Neural progenitor cell (in vitro differentiated cells): ENCODE measurements around the gene KIAA0232. TPM values are rescaled to one million over a fixed set of nuclear protein-coding genes. Genes with fewer than 3 reads are reported as not detected.

Experiments
- DNase-seq: peaks from one replicate; pipeline ENCODE4 v3.0.0-alpha.2; 2016; ENCODE audit warnings: low spot score
- H2AFZ ChIP-seq: fragments of 200-600 bp; sonication (generic); replicated peaks from 2 replicates; pipeline ENCODE4 v1.6.1; 2016; ENCODE audit warnings: antibody characterized with exemption
- H3F3A ChIP-seq: fragments of 200-600 bp; sonication (generic); 2 replicates; pipeline ENCODE4 v1.6.1; 2016; ENCODE audit warnings: antibody characterized with exemption, low read depth
- H3K27ac ChIP-seq: fragments of 200-600 bp; sonication (generic); 2 replicates; pipeline ENCODE4 v1.5.1; 2016; ENCODE audit warnings: mild to moderate bottlenecking
- H3K27me3 ChIP-seq: fragments of 200-600 bp; sonication (generic); 2 replicates; pipeline ENCODE4 v1.6.1; 2016; ENCODE audit warnings: mild to moderate bottlenecking, moderate library complexity
- H3K36me3 ChIP-seq: fragments of 200-600 bp; sonication (generic); 2 replicates; pipeline ENCODE4 v1.5.1; 2016
- H3K4me1 ChIP-seq: fragments of 200-600 bp; sonication (generic); 2 replicates; pipeline ENCODE4 v1.6.1; 2016; ENCODE audit warnings: mixed run types
- H3K4me2 ChIP-seq: fragments of 200-600 bp; sonication (generic); 2 replicates; pipeline ENCODE4 v1.6.1; 2016
- H3K4me3 ChIP-seq: fragments of 200-600 bp; sonication (generic); 2 replicates; pipeline ENCODE4 v1.5.1; 2016
- H3K79me2 ChIP-seq: fragments of 200-600 bp; sonication (generic); 2 replicates; pipeline ENCODE4 v1.6.1; 2016; ENCODE audit warnings: low read depth
- H3K9ac ChIP-seq: fragments of 200-600 bp; sonication (generic); 2 replicates; pipeline ENCODE4 v1.6.1; 2016
- H3K9me3 ChIP-seq: fragments of 200-600 bp; sonication (generic); 2 replicates; pipeline ENCODE4 v1.5.1; 2016; ENCODE audit warnings: low read depth
- H4K20me1 ChIP-seq: fragments of 200-600 bp; sonication (generic); 2 replicates; pipeline ENCODE4 v1.6.1; 2016; ENCODE audit warnings: low read depth
- H3K27ac Mint-ChIP-seq: 3 replicates; pipeline ENCODE4 v1.8.0; 2021; ENCODE audit warnings: mixed read lengths
- H3K27me3 Mint-ChIP-seq: 2 replicates; pipeline ENCODE4 v1.8.0; 2022; ENCODE audit warnings: low read depth, mild to moderate bottlenecking, inconsistent platforms, moderate library complexity, mixed read lengths; ENCODE audit not compliant: insufficient read depth
- H3K36me3 Mint-ChIP-seq: 3 replicates; pipeline ENCODE4 v1.8.0; 2021; ENCODE audit warnings: mixed read lengths
- H3K4me1 Mint-ChIP-seq: 3 replicates; pipeline ENCODE4 v1.8.0; 2021; ENCODE audit warnings: mixed read lengths
- H3K4me3 Mint-ChIP-seq: 3 replicates; pipeline ENCODE4 v1.8.0; 2021; ENCODE audit warnings: mild to moderate bottlenecking, moderate library complexity, mixed read lengths
- H3K9me3 Mint-ChIP-seq: 3 replicates; pipeline ENCODE4 v1.8.0; 2020; ENCODE audit warnings: mixed read lengths
- EZH2 ChIP-seq: fragments of 200-600 bp; sonication (generic); IDR thresholded peaks from 2 replicates; pipeline ENCODE4 v1.6.1; 2017; ENCODE audit warnings: antibody characterized with exemption, mild to moderate bottlenecking, moderate library complexity
- EZH2phosphoT487 ChIP-seq: fragments of 200-600 bp; sonication (generic); IDR thresholded peaks from 2 replicates; pipeline ENCODE4 v1.6.1; 2017; ENCODE audit warnings: antibody characterized with exemption
- total RNA-seq: library from RNA; depleted of rRNA; stranded (reverse); fragments of >200 nt; gene quantifications from 2 replicates; pipeline ENCODE4 v1.2.3, GENCODE V29; 2015; ENCODE audit warnings: low replicate concordance
- TF ChIP-seq, protein P1 (sequence below): fragments of 200-600 bp; sonication (generic); IDR thresholded peaks from 2 replicates; pipeline ENCODE4 v1.5.1; 2017; ENCODE audit warnings: antibody characterized with exemption, mild to moderate bottlenecking

Gene KIAA0232
- total RNA-seq, 1 donor from 2014 or later = 42.9 TPM

DNA sequence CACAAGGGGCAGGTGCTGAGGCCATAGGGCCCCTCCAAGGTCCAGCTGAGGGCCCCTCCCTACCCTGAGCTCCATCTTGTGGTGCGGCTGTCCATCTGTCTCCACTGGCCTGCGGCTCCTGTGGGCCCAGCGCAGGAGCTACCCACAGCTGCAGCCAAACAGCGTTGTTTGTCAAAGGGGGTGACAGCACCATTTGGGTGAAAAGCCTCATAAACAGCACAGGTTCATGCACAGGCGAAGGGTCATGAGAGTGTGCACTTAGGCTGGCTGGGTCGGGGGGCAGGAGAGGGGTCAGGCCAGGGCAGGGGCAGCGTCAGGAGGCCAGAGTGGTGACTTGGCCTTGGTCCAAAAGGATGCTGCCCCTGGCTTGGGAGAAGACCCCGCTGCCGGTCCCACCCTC, 34.2 kb upstream of the KIAA0232 start:
- Histone ChIP-seq H3F3A (peaks cover 2% of the 10 kb centered on the region), H3K27me3 (no peaks in the 10 kb centered on the region), H3K4me3 (no peak overlapping the region), H3K79me2 (no peaks in the 10 kb centered on the region), H3K9me3 (no peaks in the 10 kb centered on the region), H3K27ac (no peak overlapping the region), H3K36me3 (no peaks in the 10 kb centered on the region), H3K4me1 (peaks cover 9% of the 10 kb centered on the region), H3K9ac (no peak overlapping the region), H3K4me2 (no peak overlapping the region), H4K20me1 (no peaks in the 10 kb centered on the region), H2AFZ (no peak overlapping the region)
- TF ChIP-seq EZH2phosphoT487 = no peak
- TF ChIP-seq EZH2 = no peak
- TF ChIP-seq, protein P1, sequence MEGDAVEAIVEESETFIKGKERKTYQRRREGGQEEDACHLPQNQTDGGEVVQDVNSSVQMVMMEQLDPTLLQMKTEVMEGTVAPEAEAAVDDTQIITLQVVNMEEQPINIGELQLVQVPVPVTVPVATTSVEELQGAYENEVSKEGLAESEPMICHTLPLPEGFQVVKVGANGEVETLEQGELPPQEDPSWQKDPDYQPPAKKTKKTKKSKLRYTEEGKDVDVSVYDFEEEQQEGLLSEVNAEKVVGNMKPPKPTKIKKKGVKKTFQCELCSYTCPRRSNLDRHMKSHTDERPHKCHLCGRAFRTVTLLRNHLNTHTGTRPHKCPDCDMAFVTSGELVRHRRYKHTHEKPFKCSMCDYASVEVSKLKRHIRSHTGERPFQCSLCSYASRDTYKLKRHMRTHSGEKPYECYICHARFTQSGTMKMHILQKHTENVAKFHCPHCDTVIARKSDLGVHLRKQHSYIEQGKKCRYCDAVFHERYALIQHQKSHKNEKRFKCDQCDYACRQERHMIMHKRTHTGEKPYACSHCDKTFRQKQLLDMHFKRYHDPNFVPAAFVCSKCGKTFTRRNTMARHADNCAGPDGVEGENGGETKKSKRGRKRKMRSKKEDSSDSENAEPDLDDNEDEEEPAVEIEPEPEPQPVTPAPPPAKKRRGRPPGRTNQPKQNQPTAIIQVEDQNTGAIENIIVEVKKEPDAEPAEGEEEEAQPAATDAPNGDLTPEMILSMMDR = no peak
- Mint-ChIP-seq H3K9me3 (peaks cover 4% of the 10 kb centered on the region), H3K4me3 (no peak overlapping the region), H3K36me3 (no peaks in the 10 kb centered on the region), H3K4me1 (peaks cover 20% of the 10 kb centered on the region), H3K27me3 (peaks cover 14% of the 10 kb centered on the region), H3K27ac (peak overlapping the region; percentile 37)
- no peak for DNase-seq

DNA sequence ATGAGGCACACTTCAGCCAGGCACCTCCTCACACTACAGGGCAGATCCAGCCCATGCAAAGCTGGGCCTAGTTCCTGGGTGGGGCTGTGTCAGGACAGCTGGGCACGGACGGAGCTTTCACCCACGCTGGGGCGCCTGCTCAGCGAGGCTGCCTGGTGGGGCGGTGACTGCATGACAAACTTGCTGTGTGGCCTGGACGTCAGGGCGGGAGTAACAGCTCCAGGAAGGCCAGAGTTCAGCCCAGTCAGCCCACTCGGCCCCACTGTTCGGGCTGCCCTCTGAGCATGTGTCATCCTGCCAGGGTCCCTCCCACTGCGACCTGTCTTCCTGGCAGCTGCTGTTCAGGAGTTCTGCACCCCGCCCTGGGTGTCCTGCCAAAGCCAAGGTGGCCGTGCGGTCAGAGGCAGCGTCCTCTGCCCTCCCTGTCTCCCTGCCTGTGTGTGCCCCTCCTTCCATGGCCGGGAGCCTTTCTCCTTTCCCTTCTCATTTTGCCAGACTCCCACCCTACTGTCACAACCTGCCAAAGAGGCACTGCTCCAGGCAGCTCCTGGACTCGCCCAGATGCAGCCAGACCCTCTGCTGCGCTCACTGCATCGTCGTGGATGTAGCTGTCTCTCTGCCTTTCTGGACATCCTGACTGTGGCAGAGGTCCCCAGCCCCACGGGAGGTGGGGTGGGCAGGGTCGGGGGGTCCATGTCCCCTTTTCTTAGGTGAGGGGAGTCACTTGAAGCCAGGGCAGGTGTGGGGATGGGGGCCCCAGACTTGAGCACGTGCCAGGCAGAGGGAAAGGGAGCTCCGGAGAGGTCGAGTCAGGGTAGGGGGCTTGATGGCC, 33.0 kb upstream of the KIAA0232 start:
- DNase-seq = no peak
- Mint-ChIP-seq H3K4me1 (peaks cover 24% of the 10 kb centered on the region), H3K9me3 (no peaks in the 10 kb centered on the region), H3K36me3 (no peaks in the 10 kb centered on the region), H3K4me3 (no peak overlapping the region), H3K27me3 (peaks cover 16% of the 10 kb centered on the region), H3K27ac (peak overlapping the region; percentile 57)
- TF ChIP-seq EZH2 = no peak
- Histone ChIP-seq H3K4me2 (no peak overlapping the region), H2AFZ (no peak overlapping the region), H3F3A (peaks cover 8% of the 10 kb centered on the region), H3K27ac (no peak overlapping the region), H3K4me1 (peaks cover 13% of the 10 kb centered on the region), H3K9ac (no peak overlapping the region), H3K4me3 (no peak overlapping the region), H3K79me2 (no peaks in the 10 kb centered on the region), H3K9me3 (no peaks in the 10 kb centered on the region), H3K27me3 (no peaks in the 10 kb centered on the region), H4K20me1 (no peaks in the 10 kb centered on the region), H3K36me3 (no peaks in the 10 kb centered on the region)

DNA sequence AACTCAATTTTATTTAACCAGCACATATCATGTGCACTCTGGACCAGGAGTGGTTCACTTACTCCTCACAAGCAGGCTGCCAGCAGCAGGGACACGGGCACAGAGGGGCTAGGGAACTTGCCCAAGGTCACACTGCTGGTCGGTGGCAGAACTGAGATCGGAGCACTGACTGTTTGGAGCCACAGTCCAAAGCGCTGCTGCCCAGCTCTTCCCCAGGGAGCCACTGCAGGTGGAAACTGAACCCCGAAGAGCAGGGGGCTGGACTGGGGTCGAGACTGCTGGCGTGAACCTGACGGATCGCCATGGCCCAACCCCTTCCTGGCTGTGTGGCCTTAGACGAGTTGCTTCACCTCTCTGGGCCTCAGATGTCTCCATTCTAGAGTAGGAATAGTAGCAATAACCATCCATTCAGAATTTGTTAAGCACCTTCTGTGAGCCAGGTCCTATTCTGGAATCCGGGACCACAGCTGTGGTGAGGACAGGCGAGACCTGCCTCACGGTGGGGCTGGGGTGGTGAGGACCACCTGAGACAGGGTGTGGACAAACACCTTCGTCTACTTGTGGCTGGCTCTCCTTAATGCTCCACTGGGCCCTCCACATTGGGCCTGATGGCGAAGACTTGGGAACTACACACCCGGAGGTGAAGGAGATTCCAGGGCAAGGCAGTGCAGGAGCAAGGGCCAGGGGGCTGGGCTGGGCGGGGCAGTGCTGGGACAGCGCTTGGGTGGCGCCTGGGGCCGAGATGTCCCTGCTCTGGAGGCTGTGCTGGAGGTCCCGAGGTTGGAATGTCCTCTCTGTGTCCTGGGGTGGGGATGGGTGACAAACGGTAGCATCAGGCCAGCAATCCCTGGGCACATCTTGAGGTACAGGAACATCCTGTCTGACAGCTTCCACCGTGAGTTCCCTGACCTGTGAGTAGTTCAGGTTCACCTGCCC, 32.0 kb upstream of the KIAA0232 start:
- H3K9me3 Mint-ChIP-seq = no peaks in the 10 kb centered on the region
- H3K36me3 Mint-ChIP-seq = no peaks in the 10 kb centered on the region
- no peak overlapping the region for H3K4me3 Mint-ChIP-seq
- no peak for DNase-seq
- no peaks in the 10 kb centered on the region for H3K79me2 ChIP-seq
- TF ChIP-seq, protein P1 = no peak
- TF ChIP-seq EZH2phosphoT487 = no peak
- TF ChIP-seq EZH2 = no peak
- no peak overlapping the region for H2AFZ ChIP-seq
- H3F3A ChIP-seq = peaks cover 8% of the 10 kb centered on the region
- H3K27me3 ChIP-seq = no peaks in the 10 kb centered on the region
- H4K20me1 ChIP-seq = no peaks in the 10 kb centered on the region
- H3K4me1 Mint-ChIP-seq = peaks cover 27% of the 10 kb centered on the region
- no peak overlapping the region for H3K4me2 ChIP-seq
- H3K4me1 ChIP-seq = peaks cover 13% of the 10 kb centered on the region
- H3K36me3 ChIP-seq = no peaks in the 10 kb centered on the region
- peaks cover 18% of the 10 kb centered on the region for H3K27me3 Mint-ChIP-seq
- no peak overlapping the region for H3K27ac Mint-ChIP-seq
- H3K27ac ChIP-seq = no peak overlapping the region
- H3K9me3 ChIP-seq = no peaks in the 10 kb centered on the region
- H3K4me3 ChIP-seq = no peak overlapping the region
- no peak overlapping the region for H3K9ac ChIP-seq
